IPS-NIHi7 (cell line): ENCODE data around the gene YBEY.
"Not testable (repeated sequence)": the region's sequence is repeated elsewhere in the genome, so short reads cannot be mapped to it uniquely, and the experiment has no call there.

Experiments used
- DNase-seq: peaks from one replicate; pipeline ENCODE4 v3.0.0; 2012; ENCODE audit warnings: mixed read lengths; ENCODE audit errors: extremely low spot score

YBEY gene

GRCh38 chr21:46285761-46286647 is at the start of gene YBEY:
YBEY (plus strand) TSS chr21:46286342; CDS start chr21:46286914, 572 bp downstream.
- peak; percentile 96 for DNase-seq

- no peak for DNase-seq
Observed at GRCh38 chr21:46237474-46237873, 48.7 kb upstream of the YBEY start.

- no peak for DNase-seq
Observed at GRCh38 chr21:46239817-46240325, 46.3 kb upstream of the YBEY start.

GRCh38 chr21:46241577-46241976 is 44.6 kb upstream of the YBEY start:
- not testable (repeated sequence) for DNase-seq

- DNase-seq = no peak
Observed at GRCh38 chr21:46243325-46243724, 42.8 kb upstream of the YBEY start.

GRCh38 chr21:46243960-46244361 is 42.2 kb upstream of the YBEY start:
- no peak for DNase-seq

- DNase-seq = no peak
Observed at GRCh38 chr21:46244602-46245001, 41.5 kb upstream of the YBEY start.

- no peak for DNase-seq
Observed at GRCh38 chr21:46245213-46245915, 40.8 kb upstream of the YBEY start.

- DNase-seq = no peak
Observed at GRCh38 chr21:46246345-46246744, 39.8 kb upstream of the YBEY start.

GRCh38 chr21:46247699-46248421 is 38.3 kb upstream of the YBEY start:
- no peak for DNase-seq

- DNase-seq = no peak
Observed at GRCh38 chr21:46248422-46248782, 37.7 kb upstream of the YBEY start.

- no peak for DNase-seq
Observed at GRCh38 chr21:46248827-46249226, 37.3 kb upstream of the YBEY start.

GRCh38 chr21:46250146-46250725 is 35.9 kb upstream of the YBEY start:
- DNase-seq = no peak

GRCh38 chr21:46252840-46253239 is 33.3 kb upstream of the YBEY start:
- DNase-seq = no peak

GRCh38 chr21:46253610-46254124 is 32.5 kb upstream of the YBEY start:
- no peak for DNase-seq

- DNase-seq = no peak
Observed at GRCh38 chr21:46254208-46254975, 31.8 kb upstream of the YBEY start.

- DNase-seq = no peak
Observed at GRCh38 chr21:46255166-46255565, 31.0 kb upstream of the YBEY start.

- no peak for DNase-seq
Observed at GRCh38 chr21:46255758-46256337, 30.3 kb upstream of the YBEY start.

GRCh38 chr21:46256501-46256994 is 29.6 kb upstream of the YBEY start:
- DNase-seq = no peak

GRCh38 chr21:46264046-46264689 is 22.0 kb upstream of the YBEY start:
- no peak for DNase-seq
